Stimulated activated CD4-positive, alpha-beta T cell treated with anti-CD3 and anti-CD28 coated beads, Interleukin-4, amount 100 ng/mL, for 48 hours (primary cell): Measurements from ENCODE around the gene CCDC102A.
A peak's percentile ranks its signal among the peaks of the same experiment; 100 is the strongest.
"Not testable (repeated sequence)": the region's sequence is repeated elsewhere in the genome, so short reads cannot be mapped to it uniquely, and the experiment has no call there.

ENCODE experiments used
- DNase-seq, 2 donors: peaks; one replicate each; pipeline ENCODE4 v3.0.0-alpha.2; 2020; ENCODE audit warnings: low read depth in 2 of 2

The CCDC102A gene

DNA sequence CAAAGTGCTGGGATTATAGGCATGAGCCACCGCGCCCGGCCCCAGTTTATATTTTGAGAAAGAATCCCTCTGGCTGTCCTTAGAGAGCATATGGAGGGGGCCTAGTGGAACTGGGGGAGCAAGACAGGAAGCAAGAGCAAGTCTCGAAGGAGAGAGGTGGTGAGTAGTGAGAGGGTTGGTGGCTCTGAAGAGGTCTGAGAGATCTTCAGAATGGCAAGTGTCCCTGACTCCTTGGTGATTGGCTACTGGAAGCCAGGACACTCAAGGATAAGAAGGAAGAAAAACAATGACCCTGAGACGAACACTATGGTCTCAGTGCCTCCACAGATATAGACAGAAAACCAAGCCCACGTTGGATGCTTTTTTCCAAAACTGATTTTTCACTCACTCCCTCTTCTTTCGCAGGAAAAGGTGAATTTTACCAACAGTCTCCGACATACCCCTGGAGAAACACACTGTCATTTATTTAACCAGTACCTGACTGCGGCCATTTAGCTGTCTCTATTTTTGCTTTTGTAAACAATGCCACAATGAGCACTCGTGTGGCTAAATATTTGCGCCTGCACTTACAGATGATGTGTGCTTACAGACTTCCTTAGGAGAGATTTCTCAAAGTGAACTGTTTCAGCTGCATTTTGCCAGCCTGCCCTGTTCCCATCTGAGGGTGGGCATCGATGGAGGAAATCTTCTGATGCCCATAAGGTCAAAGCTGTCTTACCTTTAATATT lies 34.2 kb downstream of the CCDC102A start:
- no peak for DNase-seq

DNA sequence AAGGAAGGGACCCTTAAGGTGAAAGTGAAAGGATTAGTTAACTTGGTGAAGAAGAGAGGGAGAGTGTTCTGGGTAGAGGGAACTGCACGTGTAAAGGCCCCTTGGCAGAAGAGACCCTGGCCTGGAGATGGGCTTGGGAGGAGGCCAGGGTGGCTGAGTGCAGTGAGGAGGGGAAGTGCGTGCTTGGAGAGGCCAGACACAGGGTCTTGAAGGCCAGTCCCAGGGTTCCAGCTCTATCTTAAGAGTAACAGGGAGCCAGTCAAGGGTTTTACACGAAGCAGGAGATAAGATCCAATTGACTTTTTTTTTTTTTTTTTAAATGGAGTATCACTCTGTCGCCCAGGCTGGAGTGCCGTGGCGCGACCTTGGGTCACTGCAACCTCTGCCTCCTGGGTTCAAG lies 34.9 kb downstream of the CCDC102A start:
- DNase-seq: no peak

DNA sequence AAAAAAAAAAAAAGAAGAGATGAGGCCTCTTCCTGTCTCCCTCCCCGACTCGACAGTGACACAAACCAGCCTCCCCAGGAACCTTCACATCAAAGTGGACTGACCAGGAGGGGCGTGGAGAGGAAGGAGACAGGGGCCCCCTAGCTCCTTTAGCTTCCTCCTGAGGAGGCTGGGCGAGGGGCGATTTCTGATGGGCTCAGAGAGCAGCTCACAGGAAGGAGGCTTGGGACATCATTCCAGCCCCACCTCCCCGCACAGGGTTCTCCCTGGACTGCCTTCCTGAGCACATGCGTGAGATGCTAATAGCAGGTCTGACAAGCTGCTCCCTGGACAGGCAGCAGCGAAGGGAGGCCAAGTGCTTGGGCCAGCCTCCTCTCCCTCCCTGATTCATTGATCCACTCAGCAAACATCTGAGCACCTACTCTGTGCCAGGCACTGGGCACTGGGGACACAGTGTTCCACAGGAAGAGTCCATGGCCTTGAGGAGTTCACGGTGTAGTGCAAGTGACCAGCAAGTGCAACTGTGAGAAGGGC lies 35.7 kb downstream of the CCDC102A start:
- no peak for DNase-seq

DNA sequence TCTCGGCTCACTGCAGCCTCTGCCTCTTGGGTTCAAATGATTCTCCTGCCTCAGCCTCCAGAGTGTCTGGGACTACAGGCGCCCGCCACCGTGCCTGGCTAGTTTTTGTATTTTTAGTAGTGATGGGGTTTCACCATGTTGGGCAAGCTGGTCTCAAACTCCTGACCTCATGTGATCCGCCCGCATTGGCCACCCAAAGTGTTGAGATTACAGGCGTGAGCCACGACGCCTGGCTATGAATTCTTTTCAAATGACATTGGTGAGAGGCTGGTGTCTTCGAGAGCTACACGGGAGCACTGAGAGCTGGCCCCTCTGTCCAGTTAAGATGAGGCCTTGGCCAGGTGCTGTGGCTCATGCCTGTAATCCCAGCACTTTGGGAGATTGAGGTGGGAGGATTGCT lies 36.4 kb downstream of the CCDC102A start:
- not testable (repeated sequence) for DNase-seq

DNA sequence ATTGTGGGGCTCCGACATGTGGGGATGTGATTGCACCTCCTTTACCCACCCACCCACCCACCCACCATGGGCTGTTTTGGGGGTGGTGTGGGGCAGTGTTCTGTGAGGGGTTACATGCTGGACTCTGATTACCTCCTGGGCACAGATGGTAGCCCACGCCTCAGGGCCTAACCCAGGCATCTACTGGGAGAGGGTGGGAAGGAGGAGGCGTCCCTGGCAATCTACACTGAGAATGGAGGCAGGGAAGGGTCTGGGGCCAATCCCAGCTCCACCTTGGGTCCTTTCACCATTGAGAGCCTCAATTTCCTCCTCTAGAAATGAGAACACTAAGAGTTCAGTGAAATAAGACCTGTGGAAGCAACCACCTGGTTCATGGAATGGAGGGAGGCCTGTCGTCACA lies 38.3 kb downstream of the CCDC102A start:
- no peak for DNase-seq

DNA sequence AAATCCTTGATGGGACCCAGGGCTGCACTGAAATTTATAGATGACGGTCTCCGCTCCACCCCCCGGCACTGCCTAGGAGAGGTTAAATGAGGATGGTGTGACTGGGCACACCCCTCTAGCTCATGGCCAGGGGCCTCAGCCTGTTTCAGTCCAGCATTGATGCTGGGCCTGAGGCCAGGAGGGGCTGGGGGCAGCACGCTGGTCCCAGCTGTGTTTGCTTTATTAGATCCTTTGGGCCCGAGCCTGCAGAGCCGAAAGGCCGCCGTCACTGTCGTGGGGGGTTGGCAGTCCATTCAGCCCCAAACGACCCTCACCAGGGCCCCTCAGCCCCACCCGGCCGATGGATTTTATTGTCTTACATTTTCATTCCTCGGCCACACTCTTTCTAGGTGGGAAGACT lies 39.2 kb downstream of the CCDC102A start:
- no peak for DNase-seq

DNA sequence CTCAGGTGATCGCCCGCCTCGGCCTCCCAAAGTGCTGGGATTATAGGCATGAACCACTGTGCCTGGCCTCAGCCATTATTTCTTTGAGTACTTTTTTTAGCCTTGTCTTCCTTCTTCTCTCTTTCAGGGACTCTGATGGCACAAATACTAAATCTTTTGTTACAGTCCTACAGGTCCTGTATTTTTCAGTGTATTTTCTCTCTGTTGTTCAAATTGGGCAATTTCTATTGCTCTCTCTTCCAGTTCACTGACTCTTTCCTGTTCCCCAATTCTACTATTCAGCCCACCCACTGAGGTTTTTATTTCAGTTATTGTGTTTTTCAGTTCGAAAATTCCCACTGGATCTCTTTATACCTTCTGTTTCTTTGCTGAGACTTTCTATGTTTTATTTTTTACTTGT lies 42.6 kb downstream of the CCDC102A start:
- no peak for DNase-seq

DNA sequence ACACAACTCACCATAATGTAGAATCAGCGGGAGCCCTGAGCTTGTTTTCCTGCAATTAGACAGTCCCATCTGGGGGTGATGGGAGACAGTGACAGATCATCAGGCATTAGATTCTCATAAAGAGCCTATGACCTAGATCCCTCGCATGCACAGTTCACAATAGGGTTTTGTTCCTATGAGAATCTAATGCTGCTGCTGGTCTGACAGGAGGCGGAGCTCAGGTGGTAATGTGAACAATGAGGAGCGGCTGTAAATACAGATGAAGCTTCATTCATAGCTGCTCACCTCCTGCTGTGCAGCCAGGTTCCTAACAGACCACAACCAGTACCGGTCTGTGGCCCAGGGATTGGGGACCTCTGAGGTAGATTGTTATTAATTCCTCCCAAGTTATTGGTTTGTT lies 47.1 kb downstream of the CCDC102A start:
- DNase-seq: no peak

DNA sequence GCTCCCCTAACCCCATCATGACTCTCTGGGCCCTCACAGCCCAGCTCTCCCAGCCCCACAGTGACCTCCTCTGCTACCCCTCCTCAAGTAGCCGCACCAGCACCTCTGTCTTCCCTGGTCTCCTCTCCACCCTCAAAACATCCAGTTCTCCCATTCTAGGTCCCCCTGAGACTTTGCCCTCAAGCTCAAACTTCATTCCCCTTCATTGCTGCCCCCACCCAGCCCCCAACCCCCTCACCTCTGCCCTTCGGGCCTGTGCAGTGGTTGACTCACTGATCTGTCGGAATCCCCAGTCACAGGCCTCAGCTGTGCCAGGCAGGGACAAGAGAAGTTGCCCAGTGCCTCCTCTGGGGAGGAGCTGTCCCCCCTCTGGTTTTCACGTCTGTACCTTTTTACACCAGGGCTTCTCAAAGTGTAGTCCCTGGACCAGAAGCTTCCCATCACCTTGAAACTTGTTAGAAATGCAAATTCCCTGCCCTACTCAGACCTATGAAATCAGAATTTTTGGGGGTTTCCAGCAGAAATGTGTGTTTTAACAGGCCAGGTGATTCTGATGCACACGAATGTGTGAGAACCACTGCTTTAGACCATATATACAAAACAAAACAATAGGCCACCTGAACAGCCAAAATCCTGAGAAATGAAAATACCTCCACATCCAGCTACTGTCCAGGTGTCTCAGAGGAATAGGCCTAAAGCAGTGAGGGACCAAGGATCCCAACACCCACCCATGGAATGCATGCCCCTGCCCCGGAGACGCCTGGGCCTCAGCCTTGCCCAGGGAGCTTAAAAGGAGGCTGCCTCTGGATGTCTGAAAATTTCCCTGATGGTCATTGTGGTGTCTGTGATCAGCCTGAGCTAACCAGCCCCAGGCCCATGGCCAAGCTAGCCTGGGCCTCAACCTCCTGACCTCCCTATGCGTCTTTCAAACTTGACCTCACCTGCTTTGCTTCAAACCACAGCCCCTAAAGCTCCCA lies 49.2 kb downstream of the CCDC102A start:
- no peak for DNase-seq

DNA sequence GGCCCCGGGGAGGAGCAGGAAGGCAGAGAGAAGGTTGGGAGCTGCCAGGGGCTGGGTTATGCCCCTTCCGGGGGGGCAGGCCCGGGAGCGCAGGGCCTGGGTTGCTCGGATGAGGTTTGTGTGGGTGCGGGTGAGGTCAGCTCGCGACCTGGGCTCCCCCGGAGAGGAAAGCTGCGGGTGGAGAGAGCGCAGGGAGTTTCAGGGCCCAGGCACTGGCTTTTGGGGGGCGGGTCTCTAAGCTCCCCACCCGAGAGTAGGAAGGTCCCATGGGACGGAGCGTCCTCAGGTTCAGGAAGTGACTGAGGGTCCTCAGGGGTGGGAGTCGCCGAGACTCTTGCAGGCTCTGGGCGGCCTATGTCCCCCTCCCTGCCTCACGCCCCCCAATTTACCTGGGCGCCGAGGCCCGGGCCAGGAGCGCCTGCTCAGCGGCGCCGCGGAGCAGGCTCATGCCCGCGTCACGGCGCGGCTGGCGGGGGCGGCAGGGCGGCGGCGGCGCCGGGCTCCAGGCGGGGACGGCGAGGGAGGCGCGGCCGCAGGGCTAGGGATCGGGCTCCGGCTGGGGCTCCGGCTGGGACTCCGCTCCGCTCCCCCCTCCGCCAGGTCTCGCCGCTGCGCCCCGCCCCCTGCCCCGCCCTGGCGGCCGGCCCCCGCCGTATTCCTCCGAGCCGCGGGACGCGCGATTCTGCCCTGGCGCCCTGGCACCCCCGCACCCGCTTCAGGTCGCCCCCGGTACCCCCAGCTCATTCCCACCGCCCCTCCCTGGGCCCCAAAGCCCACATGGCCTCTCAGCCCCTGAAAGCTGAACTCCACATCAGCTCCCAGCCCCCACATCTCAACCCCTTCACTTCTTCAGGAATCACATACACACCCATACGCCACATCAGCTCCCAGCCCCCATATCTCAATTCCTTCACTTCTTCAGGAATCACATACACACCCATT lies 50.2 kb downstream of the CCDC102A start, which contains the start of gene DOK4:
Gene DOK4 (minus strand): TSS at position 578 of the 942 bp plus-strand sequence. CDS start 6,986 bp downstream, outside the sequence.
- DNase-seq: peak; percentile 82 to 84

DNA sequence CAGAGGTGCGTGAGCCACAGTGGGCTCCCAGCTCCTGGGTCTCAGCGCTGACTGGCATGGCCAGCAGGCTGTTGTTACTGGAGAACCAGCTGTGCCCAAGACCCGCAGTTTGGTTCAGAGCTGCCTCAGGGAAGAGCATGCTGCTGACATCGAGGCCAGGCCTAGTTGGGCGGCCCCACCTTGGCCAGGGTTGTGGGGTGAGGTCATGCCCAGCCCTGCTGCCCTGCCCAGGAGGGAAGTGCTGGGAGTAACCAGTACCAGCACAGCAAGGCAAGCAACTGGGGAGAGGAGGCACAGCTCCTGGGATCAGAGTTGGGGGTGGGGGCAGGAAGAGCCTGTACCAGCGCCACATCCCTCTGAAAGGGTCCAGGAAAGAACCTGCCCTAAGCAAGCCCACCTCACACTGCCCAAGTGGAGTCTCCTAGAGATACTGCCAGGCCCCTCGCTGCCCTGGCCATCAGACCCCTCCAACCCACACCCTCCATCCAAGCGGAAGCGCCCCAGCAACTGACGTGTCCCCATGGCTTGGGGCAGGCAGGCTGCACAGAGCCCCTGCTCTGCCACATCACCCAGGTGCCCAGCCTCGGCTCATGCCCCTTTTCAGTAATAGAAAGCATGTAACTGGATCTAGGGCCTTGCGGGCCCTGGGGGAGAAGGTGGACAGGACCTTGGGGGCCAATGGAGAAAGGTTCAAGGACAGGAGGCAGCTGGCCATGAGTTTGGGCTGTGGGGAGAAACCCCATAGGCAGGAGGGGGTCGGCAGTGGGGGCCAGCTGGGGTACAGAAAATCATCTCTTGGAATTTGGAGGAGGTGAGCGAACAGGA lies 51.1 kb downstream of the CCDC102A start:
- DNase-seq: no peak

DNA sequence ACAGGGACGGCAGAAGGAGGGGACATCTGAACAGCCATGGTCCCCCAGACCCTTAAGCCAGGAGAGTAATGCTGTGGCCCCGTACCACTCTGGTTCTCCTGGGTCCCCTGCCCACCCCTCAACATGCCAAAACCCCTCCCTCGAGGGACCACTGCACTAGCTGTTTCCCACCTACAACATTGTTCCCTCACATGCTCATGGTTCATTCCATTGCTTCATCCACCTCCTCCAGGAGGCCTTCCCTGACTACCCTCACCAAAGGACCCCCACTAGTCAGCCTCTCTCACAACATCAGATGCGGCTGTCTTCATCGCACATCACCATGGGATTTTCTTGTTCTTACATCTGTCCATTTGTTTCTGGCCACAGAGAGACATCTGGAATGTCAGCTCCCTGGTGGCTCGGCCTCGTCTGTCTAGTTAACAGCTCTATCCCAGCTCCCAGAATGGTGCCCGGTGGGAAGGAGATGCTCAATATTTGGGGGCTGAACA lies 51.8 kb downstream of the CCDC102A start:
- no peak for DNase-seq

DNA sequence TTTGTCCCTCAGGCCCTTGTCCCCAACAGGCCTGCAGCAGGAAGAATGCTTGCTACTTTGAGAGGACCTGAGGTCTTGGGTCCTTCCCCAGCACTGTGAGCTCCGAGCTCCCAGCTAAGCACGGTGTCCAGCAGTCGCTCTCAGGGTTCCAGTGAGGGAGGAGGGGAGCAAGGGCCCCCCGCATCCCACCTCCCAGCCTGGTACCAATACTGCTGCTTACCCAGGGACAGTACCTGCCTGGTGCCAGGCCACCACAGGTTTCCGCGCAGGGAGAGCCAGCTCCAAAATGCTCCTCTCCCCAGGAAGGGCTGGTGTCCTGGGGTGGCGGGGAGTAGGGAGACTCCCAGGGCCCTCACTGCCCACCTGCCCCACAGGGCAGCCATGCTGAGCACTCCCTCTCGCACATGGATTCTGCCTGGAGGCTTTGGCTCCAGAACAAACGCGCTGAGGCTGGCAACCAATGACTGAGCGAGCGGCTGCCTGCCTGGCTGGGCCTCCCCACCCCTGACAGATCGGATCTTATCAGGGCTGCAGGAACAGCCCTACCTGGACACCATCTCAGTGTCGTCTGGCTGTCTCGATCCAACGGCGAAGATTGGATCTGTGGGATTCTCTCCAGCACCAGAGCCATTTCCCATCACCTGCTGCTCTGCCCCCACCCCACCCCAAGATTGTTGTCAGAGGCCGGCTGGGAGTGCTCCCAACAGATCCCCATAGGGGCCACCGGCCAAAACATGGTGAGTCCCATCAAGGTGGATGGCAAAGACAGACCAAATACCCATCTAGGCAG lies 52.5 kb downstream of the CCDC102A start:
- DNase-seq: no peak

DNA sequence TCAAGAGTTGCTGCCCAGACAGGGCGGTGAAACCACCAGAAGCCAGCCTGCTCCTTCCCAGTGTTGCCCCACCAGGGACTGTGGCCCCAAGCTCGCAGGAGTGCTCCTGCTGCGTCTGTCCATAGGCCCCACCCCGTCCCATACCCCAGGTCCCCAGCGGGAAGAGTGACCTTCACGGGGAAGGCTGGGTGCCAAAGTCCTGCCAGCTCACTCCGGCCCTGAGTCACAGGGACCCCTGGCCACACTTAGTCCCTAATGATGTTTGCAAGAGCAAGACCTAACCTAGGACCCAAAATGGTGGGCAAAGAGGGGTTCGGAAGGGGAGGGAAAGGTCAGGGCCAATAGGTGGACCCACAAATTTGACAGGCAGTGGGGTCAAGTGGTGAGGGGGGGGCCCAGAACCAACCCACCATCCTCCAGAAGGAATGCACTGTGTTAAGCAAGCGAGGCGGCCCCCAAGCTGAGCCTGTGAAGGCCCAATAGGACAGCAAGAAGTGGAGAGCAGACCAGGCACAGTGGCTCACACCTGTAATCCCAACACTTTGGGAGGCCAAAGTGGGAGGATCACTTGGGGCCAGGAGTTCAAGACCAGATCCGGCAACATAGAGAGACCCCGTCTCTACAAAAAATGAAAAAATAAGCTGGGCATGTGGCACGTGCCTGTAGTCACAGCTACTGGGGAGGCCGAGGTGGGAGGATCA lies 53.4 kb downstream of the CCDC102A start:
- no peak for DNase-seq

DNA sequence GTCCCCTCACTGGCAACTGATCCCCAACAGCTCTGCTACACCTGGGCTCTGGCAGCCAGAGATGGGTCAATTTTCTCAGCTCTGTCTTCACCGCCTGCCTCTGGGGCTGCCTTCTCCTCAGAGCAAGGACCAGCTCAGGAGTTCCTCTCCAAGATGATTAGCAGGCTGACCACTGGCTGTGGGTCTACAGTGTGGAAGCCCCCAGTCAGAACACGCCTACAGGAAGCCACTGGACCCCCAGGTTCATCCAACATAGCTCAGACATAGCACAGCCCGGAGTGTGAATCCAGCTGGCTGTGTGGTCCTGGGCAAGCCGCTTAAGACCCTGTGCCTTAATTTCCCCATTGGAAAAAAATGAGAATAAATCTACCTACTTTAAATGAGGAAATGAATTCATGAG lies 55.0 kb downstream of the CCDC102A start:
- DNase-seq: no peak

DNA sequence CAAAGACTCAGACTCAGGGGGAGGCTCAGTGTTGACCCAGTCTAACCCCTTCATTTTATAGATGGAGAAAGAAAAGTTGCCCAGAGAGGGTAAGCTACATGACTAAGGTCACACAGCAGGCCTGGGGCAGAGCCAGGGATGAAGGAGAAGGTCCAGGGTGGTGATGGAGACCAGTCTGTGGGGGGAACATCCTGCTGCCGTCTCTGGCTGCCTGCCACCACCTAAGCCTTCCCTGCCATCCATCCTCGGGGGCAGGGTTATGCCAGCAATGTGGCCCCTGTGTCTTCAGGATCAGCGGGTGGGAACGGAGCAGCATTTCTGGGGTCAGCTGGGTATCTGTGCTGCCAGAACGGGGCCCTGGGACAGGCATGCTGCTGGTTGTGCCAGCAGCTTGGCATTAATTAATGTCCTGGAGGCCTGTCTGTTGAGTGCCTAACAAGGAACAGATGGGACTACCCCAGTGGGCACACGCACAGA lies 55.6 kb downstream of the CCDC102A start:
- no peak for DNase-seq

DNA sequence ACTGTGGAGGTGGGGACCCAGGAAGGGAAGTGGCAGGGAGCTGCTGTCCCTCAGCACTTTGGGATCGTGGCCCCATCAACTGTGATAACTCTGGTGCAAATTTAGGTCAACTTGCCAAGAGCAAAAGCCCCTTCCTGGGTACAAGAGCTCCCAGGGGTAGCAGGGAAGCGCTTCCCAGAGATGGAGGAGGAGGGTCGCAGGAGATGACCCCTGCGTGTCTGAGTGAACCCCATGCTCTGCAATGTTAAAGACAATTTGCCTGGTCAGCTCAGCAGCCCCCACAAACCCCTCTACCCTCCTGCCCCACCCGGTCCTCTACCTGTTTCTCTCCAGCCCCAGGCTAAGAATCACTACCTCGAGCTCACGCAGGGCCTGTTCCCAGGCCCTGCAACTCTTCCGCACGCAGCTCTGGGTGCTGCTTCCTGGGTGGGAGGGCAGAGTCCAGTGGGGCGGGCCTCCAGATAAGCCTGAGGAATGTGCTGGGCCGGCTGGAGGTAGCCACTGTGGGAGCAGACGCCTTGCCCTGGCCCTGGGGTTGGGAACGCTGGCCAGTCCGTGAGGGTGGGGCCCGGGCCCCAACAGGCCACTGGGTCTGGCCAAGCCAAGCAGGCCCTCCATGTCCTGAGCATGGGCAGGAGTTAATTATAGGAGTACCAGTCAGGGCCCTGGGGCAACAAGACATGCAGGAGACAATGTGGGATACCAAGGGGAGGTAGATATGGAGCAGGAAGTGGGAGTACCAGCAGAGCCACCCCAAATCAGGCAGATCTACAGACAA lies 56.2 kb downstream of the CCDC102A start:
- DNase-seq: no peak
